ENCODE data around the gene SOD2.

Gene SOD2

GRCh38 chr6:159689001-159689400 is 4.0 kb downstream of the SOD2 start:
- H3K4me3 ChIP-seq (ENCODE audit: insufficient read depth, low read length, poor library complexity, severe bottlenecking) = no peak overlapping the region
- H4K20me1 ChIP-seq (ENCODE audit: low read depth, low read length) = no peaks in the 10 kb centered on the region
- H3K4me2 ChIP-seq (ENCODE audit: low read depth, low read length, poor library complexity, severe bottlenecking) = no peak overlapping the region
- no peak overlapping the region for H3K9ac ChIP-seq (ENCODE audit: low read length)
- H3K27me3 ChIP-seq (ENCODE audit: low read length) = no peaks in the 10 kb centered on the region
- H2AFZ ChIP-seq (ENCODE audit: low read depth, low read length, severe bottlenecking) = no peak overlapping the region
- no peak for TF ChIP-seq CTCF (IDR thresholded peaks at IDR 0.05; ENCODE audit: insufficient read depth, low read length, poor library complexity, severe bottlenecking)
- TF ChIP-seq EZH2phosphoT487 (conservative IDR thresholded peaks at IDR 0.05; ENCODE audit: low read length) = no peak
- no peaks in the 10 kb centered on the region; the same call in 1 of the 2 replicates for H3K36me3 ChIP-seq (ENCODE audit: low read length)
- no peak overlapping the region for H3K27ac ChIP-seq (ENCODE audit: low read depth, low read length)
- no peaks in the 10 kb centered on the region for H3K9me3 ChIP-seq (ENCODE audit: insufficient read depth, low read length)
- no peaks in the 10 kb centered on the region for H3K9me2 ChIP-seq (replicated peaks; ENCODE audit: insufficient read depth, low read length)
- H3K79me2 ChIP-seq (ENCODE audit: insufficient read depth, low read length) = peaks cover 6% of the 10 kb centered on the region; the same call in 1 of the 2 replicates
- H3F3A ChIP-seq (ENCODE audit: insufficient read depth) = peaks cover 10% of the 10 kb centered on the region; the same call in 1 of the 2 replicates

GRCh38 chr6:159688266-159688905 is 4.7 kb downstream of the SOD2 start:
- no peak overlapping the region for H3K4me2 ChIP-seq (ENCODE audit: low read depth, low read length, poor library complexity, severe bottlenecking)
- H4K20me1 ChIP-seq (ENCODE audit: low read depth, low read length) = no peaks in the 10 kb centered on the region
- no peaks in the 10 kb centered on the region for H3K27me3 ChIP-seq (ENCODE audit: low read length)
- H3K79me2 ChIP-seq (ENCODE audit: insufficient read depth, low read length) = peaks cover 6% of the 10 kb centered on the region; the same call in 1 of the 2 replicates
- TF ChIP-seq CTCF (IDR thresholded peaks at IDR 0.05; ENCODE audit: insufficient read depth, low read length, poor library complexity, severe bottlenecking) = no peak
- TF ChIP-seq EZH2phosphoT487 (conservative IDR thresholded peaks at IDR 0.05; ENCODE audit: low read length) = no peak
- no peaks in the 10 kb centered on the region for H3K9me3 ChIP-seq (ENCODE audit: insufficient read depth, low read length)
- H3K4me3 ChIP-seq (ENCODE audit: insufficient read depth, low read length, poor library complexity, severe bottlenecking) = no peak overlapping the region
- no peak overlapping the region for H3K9ac ChIP-seq (ENCODE audit: low read length)
- H2AFZ ChIP-seq (ENCODE audit: low read depth, low read length, severe bottlenecking) = no peak overlapping the region
- H3F3A ChIP-seq (ENCODE audit: insufficient read depth) = peaks cover 10% of the 10 kb centered on the region; the same call in 1 of the 2 replicates
- H3K9me2 ChIP-seq (replicated peaks; ENCODE audit: insufficient read depth, low read length) = no peaks in the 10 kb centered on the region
- no peaks in the 10 kb centered on the region; the same call in 1 of the 2 replicates for H3K36me3 ChIP-seq (ENCODE audit: low read length)
- H3K27ac ChIP-seq (ENCODE audit: low read depth, low read length) = no peak overlapping the region

- H3K79me2 ChIP-seq (ENCODE audit: insufficient read depth, low read length) = peaks cover 6% of the 10 kb centered on the region; the same call in 1 of the 2 replicates
- H3K27ac ChIP-seq (ENCODE audit: low read depth, low read length) = no peak overlapping the region
- no peak overlapping the region for H2AFZ ChIP-seq (ENCODE audit: low read depth, low read length, severe bottlenecking)
- no peaks in the 10 kb centered on the region for H4K20me1 ChIP-seq (ENCODE audit: low read depth, low read length)
- peaks cover 9% of the 10 kb centered on the region; the same call in 1 of the 2 replicates for H3F3A ChIP-seq (ENCODE audit: insufficient read depth)
- H3K27me3 ChIP-seq (ENCODE audit: low read length) = no peaks in the 10 kb centered on the region
- no peaks in the 10 kb centered on the region for H3K9me3 ChIP-seq (ENCODE audit: insufficient read depth, low read length)
- no peaks in the 10 kb centered on the region; the same call in none of the 2 replicates for H3K36me3 ChIP-seq (ENCODE audit: low read length)
- H3K9me2 ChIP-seq (replicated peaks; ENCODE audit: insufficient read depth, low read length) = no peaks in the 10 kb centered on the region
- H3K9ac ChIP-seq (ENCODE audit: low read length) = no peak overlapping the region
- H3K4me2 ChIP-seq (ENCODE audit: low read depth, low read length, poor library complexity, severe bottlenecking) = no peak overlapping the region
- TF ChIP-seq CTCF (IDR thresholded peaks at IDR 0.05; ENCODE audit: insufficient read depth, low read length, poor library complexity, severe bottlenecking) (no peak), EZH2phosphoT487 (conservative IDR thresholded peaks at IDR 0.05; ENCODE audit: low read length) (no peak)
- no peak overlapping the region for H3K4me3 ChIP-seq (ENCODE audit: insufficient read depth, low read length, poor library complexity, severe bottlenecking)
Observed at GRCh38 chr6:159687341-159687740, 5.7 kb downstream of the SOD2 start.
